GM18507 (cell line): ENCODE measurements around the gene DLGAP4.
A peak's percentile ranks its signal among the peaks of the same experiment; 100 is the strongest.

Experiments
- DNase-seq: peaks from one replicate; pipeline ENCODE4 v3.0.0; 2011; ENCODE audit warnings: low read depth; ENCODE audit not compliant: insufficient read length; ENCODE audit errors: extremely low spot score
- FAIRE-seq: peaks from 2 replicates; lab custom pipeline; 2011; peaks lifted over from hg19 to GRCh38; lab: Jason Lieb, UNC

The DLGAP4 gene

GRCh38 chr20:36305602-36306551, at the start of gene DLGAP4:
Gene DLGAP4 (plus strand): TSS chr20:36306339. CDS start chr20:36431718, 125,379 bp downstream.
- DNase-seq (no peak), FAIRE-seq (no peak)

GRCh38 chr20:36259177-36260061, 46.7 kb upstream of the DLGAP4 start:
- FAIRE-seq (no peak), DNase-seq (no peak)

GRCh38 chr20:36260316-36260715, 45.8 kb upstream of the DLGAP4 start:
- no peak for DNase-seq
- FAIRE-seq, result no peak

- DNase-seq (no peak), FAIRE-seq (no peak)
Measured at GRCh38 chr20:36261389-36262105, 44.6 kb upstream of the DLGAP4 start.

- no peak for FAIRE-seq
- DNase-seq, result no peak
Measured at GRCh38 chr20:36262440-36262839, 43.7 kb upstream of the DLGAP4 start.

GRCh38 chr20:36264426-36265246, 41.5 kb upstream of the DLGAP4 start:
- DNase-seq (no peak), FAIRE-seq (no peak)

GRCh38 chr20:36266189-36266588, 40.0 kb upstream of the DLGAP4 start:
- FAIRE-seq, result no peak

GRCh38 chr20:36267605-36268381, 38.3 kb upstream of the DLGAP4 start:
- no peak for DNase-seq
- FAIRE-seq, result no peak

More at GRCh38 chr20:36266189-36266588, 40.0 kb upstream of the DLGAP4 start:
- DNase-seq, result no peak

GRCh38 chr20:36268440-36269342, 37.4 kb upstream of the DLGAP4 start:
- DNase-seq (no peak), FAIRE-seq (no peak)

- no peak for DNase-seq
Measured at GRCh38 chr20:36269507-36269906, 36.6 kb upstream of the DLGAP4 start.

GRCh38 chr20:36270744-36271638, 35.1 kb upstream of the DLGAP4 start:
- FAIRE-seq (no peak), DNase-seq (no peak)

More at GRCh38 chr20:36269507-36269906, 36.6 kb upstream of the DLGAP4 start:
- no peak for FAIRE-seq

- FAIRE-seq, result no peak
- no peak for DNase-seq
Measured at GRCh38 chr20:36271639-36272546, 34.2 kb upstream of the DLGAP4 start.

GRCh38 chr20:36272547-36273220, 33.5 kb upstream of the DLGAP4 start:
- FAIRE-seq, result no peak
- no peak for DNase-seq

GRCh38 chr20:36273414-36274180, 32.5 kb upstream of the DLGAP4 start:
- peak; percentile 14 for DNase-seq
- no peak for FAIRE-seq
